ENCODE results near the gene SMPD4.
"Not testable (repeated sequence)": the region's sequence is repeated elsewhere in the genome, so short reads cannot be mapped to it uniquely, and the experiment has no call there.

The SMPD4 gene

DNA sequence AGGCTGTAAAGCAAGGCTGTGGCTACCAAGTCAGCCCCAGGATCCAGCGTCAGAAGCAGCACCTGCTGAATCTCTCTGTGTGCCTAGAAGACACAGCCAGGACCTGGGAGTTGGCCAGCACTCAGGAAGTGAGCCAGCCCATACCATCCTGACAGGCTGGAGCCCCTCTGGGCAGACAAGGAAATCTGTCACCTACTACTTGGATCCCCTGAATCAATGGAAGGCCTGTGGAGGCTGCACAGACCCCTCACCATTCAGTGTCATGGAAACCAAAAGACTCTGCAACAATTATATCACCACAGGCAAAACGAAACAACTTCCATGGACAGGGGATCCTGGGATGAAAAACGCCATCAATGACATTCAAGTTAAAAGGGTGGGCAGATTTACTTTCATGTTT lies 14.8 kb downstream of the SMPD4 start:
- H3K27me3 ChIP-seq (replicated peaks; ENCODE audit: control insufficient read depth, insufficient read depth, low read length); H3K4me1 ChIP-seq (ENCODE audit: control insufficient read depth, insufficient read depth, low read length); DNase-seq (ENCODE audit: low read depth); H3K9me3 ChIP-seq (ENCODE audit: control insufficient read depth, low read length); H3K4me3 ChIP-seq (ENCODE audit: low read length); H3K9ac ChIP-seq (ENCODE audit: low read length): not testable (repeated sequence)
- H3K36me3 ChIP-seq (ENCODE audit: control insufficient read depth, insufficient read depth, low read length, severe bottlenecking): peaks cover 59% of the 10 kb centered on the region

GRCh38 chr2:130165293-130166016 lies 15.9 kb downstream of the SMPD4 start:
- no peak for DNase-seq (ENCODE audit: low read depth)
- Histone ChIP-seq H3K4me1 (ENCODE audit: control insufficient read depth, insufficient read depth, low read length) (no peaks in the 10 kb centered on the region), H3K9ac (ENCODE audit: low read length) (no peak overlapping the region), H3K9me3 (ENCODE audit: control insufficient read depth, low read length) (no peaks in the 10 kb centered on the region), H3K27me3 (replicated peaks; ENCODE audit: control insufficient read depth, insufficient read depth, low read length) (no peaks in the 10 kb centered on the region), H3K36me3 (ENCODE audit: control insufficient read depth, insufficient read depth, low read length, severe bottlenecking) (peaks cover 53% of the 10 kb centered on the region), H3K4me3 (ENCODE audit: low read length) (no peak overlapping the region)

DNA sequence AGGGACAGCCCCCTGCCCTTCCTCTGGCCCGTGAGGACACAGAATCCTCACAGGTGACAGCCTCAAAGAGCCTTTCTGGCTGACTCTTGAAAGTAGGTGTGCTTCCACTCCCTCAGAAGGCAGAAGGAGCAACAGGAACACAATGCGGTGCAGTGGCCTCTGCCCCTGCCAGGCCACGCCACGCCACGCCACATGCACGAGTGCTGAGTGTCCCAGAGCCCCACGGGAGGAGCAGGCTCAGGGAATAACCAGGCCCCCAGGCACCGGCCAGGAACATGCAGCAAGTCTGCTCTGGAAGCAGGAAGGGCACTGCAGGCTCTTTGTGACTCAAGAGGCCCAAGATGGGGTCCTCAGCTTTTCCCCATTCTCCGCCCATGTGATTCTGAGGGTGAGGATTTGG lies 18.4 kb downstream of the SMPD4 start:
- no peaks in the 10 kb centered on the region for H3K4me1 ChIP-seq (ENCODE audit: control insufficient read depth, insufficient read depth, low read length)
- H3K27me3 ChIP-seq (replicated peaks; ENCODE audit: control insufficient read depth, insufficient read depth, low read length): no peaks in the 10 kb centered on the region
- DNase-seq (ENCODE audit: low read depth): no peak
- no peak overlapping the region for H3K4me3 ChIP-seq (ENCODE audit: low read length)
- H3K36me3 ChIP-seq (ENCODE audit: control insufficient read depth, insufficient read depth, low read length, severe bottlenecking): peaks cover 48% of the 10 kb centered on the region
- H3K9me3 ChIP-seq (ENCODE audit: control insufficient read depth, low read length): no peaks in the 10 kb centered on the region
- no peak overlapping the region for H3K9ac ChIP-seq (ENCODE audit: low read length)

DNA sequence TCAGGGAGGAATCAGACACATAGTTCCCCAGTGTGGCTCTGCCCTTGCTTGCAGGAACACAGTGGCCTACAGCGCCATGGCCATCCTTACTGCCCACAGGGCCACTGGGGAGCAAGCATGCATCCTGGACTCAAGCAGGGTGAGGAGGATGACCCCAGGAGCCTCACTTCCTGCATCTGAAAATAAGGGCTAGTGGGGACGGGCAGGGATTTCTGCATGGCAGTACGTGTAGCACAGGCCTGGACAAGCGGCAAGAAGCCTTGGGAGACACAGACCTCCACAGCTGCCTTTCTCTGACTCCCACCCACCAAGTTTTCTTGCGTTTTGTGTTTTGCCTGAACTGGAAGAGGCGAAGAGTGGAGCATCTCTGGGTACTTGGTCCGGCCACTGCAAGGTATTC lies 18.9 kb downstream of the SMPD4 start:
- DNase-seq (ENCODE audit: low read depth); H3K9ac ChIP-seq (ENCODE audit: low read length); H3K9me3 ChIP-seq (ENCODE audit: control insufficient read depth, low read length); H3K4me1 ChIP-seq (ENCODE audit: control insufficient read depth, insufficient read depth, low read length); H3K4me3 ChIP-seq (ENCODE audit: low read length); H3K27me3 ChIP-seq (replicated peaks; ENCODE audit: control insufficient read depth, insufficient read depth, low read length): not testable (repeated sequence)
- peaks cover 43% of the 10 kb centered on the region for H3K36me3 ChIP-seq (ENCODE audit: control insufficient read depth, insufficient read depth, low read length, severe bottlenecking)

GRCh38 chr2:130160838-130161705 lies 20.3 kb downstream of the SMPD4 start:
- H3K36me3 ChIP-seq (ENCODE audit: control insufficient read depth, insufficient read depth, low read length, severe bottlenecking): peaks cover 33% of the 10 kb centered on the region
- not testable (repeated sequence) for H3K9ac ChIP-seq (ENCODE audit: low read length); H3K4me3 ChIP-seq (ENCODE audit: low read length); H3K27me3 ChIP-seq (replicated peaks; ENCODE audit: control insufficient read depth, insufficient read depth, low read length); H3K9me3 ChIP-seq (ENCODE audit: control insufficient read depth, low read length); DNase-seq (ENCODE audit: low read depth); H3K4me1 ChIP-seq (ENCODE audit: control insufficient read depth, insufficient read depth, low read length)

- no peaks in the 10 kb centered on the region for H3K9me3 ChIP-seq (ENCODE audit: control insufficient read depth, low read length)
- H3K27me3 ChIP-seq (replicated peaks; ENCODE audit: control insufficient read depth, insufficient read depth, low read length): no peaks in the 10 kb centered on the region
- no peak overlapping the region for H3K4me3 ChIP-seq (ENCODE audit: low read length)
- peaks cover 26% of the 10 kb centered on the region for H3K36me3 ChIP-seq (ENCODE audit: control insufficient read depth, insufficient read depth, low read length, severe bottlenecking)
- no peak overlapping the region for H3K9ac ChIP-seq (ENCODE audit: low read length)
- DNase-seq (ENCODE audit: low read depth): no peak
- H3K4me1 ChIP-seq (ENCODE audit: control insufficient read depth, insufficient read depth, low read length): no peaks in the 10 kb centered on the region
These were observed 21.3 kb downstream of the SMPD4 start for GRCh38 chr2:130160131-130160530.

GRCh38 chr2:130159376-130159775 lies 22.0 kb downstream of the SMPD4 start:
- not testable (repeated sequence) for H3K9me3 ChIP-seq (ENCODE audit: control insufficient read depth, low read length); H3K4me1 ChIP-seq (ENCODE audit: control insufficient read depth, insufficient read depth, low read length); H3K9ac ChIP-seq (ENCODE audit: low read length); DNase-seq (ENCODE audit: low read depth); H3K4me3 ChIP-seq (ENCODE audit: low read length); H3K27me3 ChIP-seq (replicated peaks; ENCODE audit: control insufficient read depth, insufficient read depth, low read length)
- H3K36me3 ChIP-seq (ENCODE audit: control insufficient read depth, insufficient read depth, low read length, severe bottlenecking): peaks cover 23% of the 10 kb centered on the region

GRCh38 chr2:130158631-130159030 lies 22.8 kb downstream of the SMPD4 start:
- Histone ChIP-seq H3K27me3 (replicated peaks; ENCODE audit: control insufficient read depth, insufficient read depth, low read length) (no peaks in the 10 kb centered on the region), H3K9me3 (ENCODE audit: control insufficient read depth, low read length) (no peaks in the 10 kb centered on the region), H3K4me3 (ENCODE audit: low read length) (no peak overlapping the region), H3K9ac (ENCODE audit: low read length) (no peak overlapping the region), H3K4me1 (ENCODE audit: control insufficient read depth, insufficient read depth, low read length) (no peaks in the 10 kb centered on the region), H3K36me3 (ENCODE audit: control insufficient read depth, insufficient read depth, low read length, severe bottlenecking) (peaks cover 19% of the 10 kb centered on the region)
- DNase-seq (ENCODE audit: low read depth): no peak

DNA sequence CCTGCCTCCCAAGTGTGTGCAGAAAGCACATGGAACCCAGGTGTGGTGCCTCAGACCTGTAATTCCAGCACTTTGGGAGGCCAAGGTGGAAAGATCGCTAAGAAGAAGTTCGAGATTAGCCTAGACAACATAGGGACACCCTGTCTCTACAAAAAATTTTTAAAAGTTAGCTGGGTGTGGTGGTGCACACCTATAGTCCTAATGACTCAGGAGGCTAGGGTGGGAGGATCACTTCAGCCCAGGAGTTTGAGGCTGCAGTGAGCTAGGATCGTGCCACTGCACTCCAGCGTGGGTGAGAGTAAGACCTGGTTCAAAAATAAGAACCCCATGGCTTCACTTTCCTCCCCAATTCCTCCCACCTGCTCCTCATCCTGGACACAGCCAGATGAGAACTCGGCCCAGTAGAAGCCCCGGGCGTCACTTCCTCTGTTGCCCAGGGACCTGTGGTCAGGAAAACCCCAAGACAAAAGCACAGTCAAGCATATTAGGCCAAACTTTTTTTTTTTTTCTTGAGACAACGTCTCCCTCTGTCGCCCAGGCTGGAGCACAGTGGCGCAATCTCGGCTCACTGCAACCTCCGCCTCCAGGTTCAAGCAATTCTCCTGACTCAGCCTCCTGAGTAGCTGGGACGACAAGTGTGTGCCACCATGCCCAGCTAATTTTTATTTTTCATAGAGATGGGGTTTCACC lies 23.4 kb downstream of the SMPD4 start:
- H3K36me3 ChIP-seq (ENCODE audit: control insufficient read depth, insufficient read depth, low read length, severe bottlenecking): peaks cover 21% of the 10 kb centered on the region
- H3K4me3 ChIP-seq (ENCODE audit: low read length); H3K9me3 ChIP-seq (ENCODE audit: control insufficient read depth, low read length); H3K4me1 ChIP-seq (ENCODE audit: control insufficient read depth, insufficient read depth, low read length); DNase-seq (ENCODE audit: low read depth); H3K9ac ChIP-seq (ENCODE audit: low read length); H3K27me3 ChIP-seq (replicated peaks; ENCODE audit: control insufficient read depth, insufficient read depth, low read length): not testable (repeated sequence)

DNA sequence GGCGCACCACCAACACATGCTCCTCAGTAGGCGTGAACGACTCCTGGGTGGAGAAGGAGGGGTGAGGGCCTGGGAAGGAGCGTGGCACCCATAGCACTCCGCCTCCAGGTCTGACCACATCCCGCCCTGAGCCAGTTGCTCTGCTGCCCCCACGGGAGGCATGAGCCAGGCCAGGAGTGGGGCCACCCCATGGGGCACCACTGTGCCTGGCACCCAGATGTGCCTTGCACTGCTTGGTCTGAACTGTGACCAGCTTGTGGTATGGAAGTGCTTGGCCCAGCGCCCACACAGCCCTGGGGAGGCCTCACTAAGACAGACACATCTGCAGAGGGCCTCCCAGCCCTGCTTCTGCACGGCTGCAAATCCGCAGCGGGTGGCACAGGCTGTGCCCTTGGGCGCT lies 24.0 kb downstream of the SMPD4 start:
- not testable (repeated sequence) for H3K9ac ChIP-seq (ENCODE audit: low read length); H3K4me1 ChIP-seq (ENCODE audit: control insufficient read depth, insufficient read depth, low read length); H3K27me3 ChIP-seq (replicated peaks; ENCODE audit: control insufficient read depth, insufficient read depth, low read length); DNase-seq (ENCODE audit: low read depth); H3K9me3 ChIP-seq (ENCODE audit: control insufficient read depth, low read length); H3K4me3 ChIP-seq (ENCODE audit: low read length)
- H3K36me3 ChIP-seq (ENCODE audit: control insufficient read depth, insufficient read depth, low read length, severe bottlenecking): peaks cover 24% of the 10 kb centered on the region

GRCh38 chr2:130156624-130157004 lies 24.8 kb downstream of the SMPD4 start:
- Histone ChIP-seq H3K9me3 (ENCODE audit: control insufficient read depth, low read length) (no peaks in the 10 kb centered on the region), H3K27me3 (replicated peaks; ENCODE audit: control insufficient read depth, insufficient read depth, low read length) (no peaks in the 10 kb centered on the region), H3K4me1 (ENCODE audit: control insufficient read depth, insufficient read depth, low read length) (no peaks in the 10 kb centered on the region), H3K9ac (ENCODE audit: low read length) (no peak overlapping the region), H3K36me3 (ENCODE audit: control insufficient read depth, insufficient read depth, low read length, severe bottlenecking) (peaks cover 29% of the 10 kb centered on the region), H3K4me3 (ENCODE audit: low read length) (no peak overlapping the region)
- no peak for DNase-seq (ENCODE audit: low read depth)

Data from adipocyte (in vitro differentiated cells).